GM19372 (cell line): ENCODE measurements around the gene NCAPD2.

Source experiments
- ATAC-seq: cut with Tn5 transposase; IDR thresholded peaks from one replicate; pipeline ENCODE4 v1.9.1; 2021; ENCODE audit warnings: mild to moderate bottlenecking, low read depth, moderate library complexity; ENCODE audit not compliant: unreplicated experiment

NCAPD2 gene

GRCh38 chr12:6560501-6561205 lies 66.8 kb downstream of the NCAPD2 start:
- ATAC-seq, result no peak

DNA sequence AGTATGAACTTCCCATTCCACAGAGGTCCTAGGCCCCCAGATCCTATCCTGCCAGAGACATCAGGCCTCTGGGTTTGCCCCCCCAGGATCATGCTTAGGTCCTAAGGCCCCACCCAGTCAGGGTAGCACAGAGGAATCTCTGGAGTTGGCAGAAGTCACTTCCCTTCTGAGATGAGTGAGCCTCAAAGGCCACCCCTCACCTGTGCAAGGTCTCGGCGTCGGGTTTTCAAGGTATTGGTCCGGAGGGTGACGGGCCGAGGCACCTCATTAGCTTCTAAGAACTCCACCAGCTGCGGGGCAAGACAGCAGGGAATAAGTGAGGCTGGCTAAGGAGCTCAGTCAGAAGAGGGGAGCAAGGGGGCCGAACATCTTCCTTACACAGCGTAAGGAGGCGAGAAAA lies 69.0 kb downstream of the NCAPD2 start:
- no peak for ATAC-seq

DNA sequence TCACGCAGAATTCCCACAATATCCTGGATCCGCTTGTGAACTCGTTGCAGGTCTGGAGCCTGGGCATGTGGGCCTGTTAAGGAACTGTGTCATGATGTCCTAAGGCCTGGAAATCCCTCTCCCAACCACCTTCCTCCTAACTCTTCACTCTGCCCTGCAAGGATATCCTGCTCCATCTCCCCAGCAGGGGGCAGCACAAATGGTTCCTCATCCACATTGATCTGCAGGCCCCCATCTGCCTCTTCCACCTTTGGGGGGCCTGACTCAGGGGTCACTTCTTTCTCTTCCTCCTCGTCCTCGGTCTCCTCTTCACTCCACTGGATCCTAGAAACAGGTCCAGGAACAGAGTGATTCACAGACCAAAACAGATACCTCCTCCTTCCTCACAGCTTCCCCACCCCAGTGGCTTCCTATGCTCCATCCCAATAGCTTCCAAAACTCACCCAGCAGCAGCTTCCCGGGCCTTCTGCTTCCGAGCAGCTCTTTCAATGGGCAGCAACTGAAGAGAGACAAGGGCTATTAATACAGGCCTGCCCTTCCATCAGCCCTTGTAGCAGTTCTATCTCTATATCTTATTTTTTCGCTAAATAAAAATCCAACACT lies 69.6 kb downstream of the NCAPD2 start:
- no peak for ATAC-seq

DNA sequence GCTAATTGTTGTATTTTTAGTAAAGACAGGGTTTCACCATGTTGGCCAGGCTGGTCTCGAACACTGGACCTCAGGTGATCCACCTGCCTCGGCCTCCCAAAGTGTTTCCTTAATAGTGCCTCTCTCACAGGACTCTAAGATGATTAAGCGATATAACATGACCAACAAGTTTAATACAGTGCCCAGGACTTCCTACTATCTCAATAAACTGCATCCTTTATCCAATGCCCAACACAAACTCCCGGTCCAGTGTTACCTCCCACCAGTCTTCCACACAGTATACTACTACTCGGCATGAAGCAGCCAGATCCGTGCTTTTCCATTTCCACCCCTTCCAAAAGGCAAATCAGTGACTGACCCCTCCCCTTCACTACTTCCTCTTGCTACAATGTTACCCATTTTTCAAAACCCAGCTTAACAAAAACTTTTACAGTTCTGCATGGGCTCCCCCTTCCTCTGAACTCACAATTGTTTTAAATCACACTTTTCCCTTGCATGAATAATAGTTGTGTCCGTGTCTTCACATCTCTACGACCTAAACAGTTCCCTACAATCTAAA lies 73.3 kb downstream of the NCAPD2 start:
- no peak for ATAC-seq

- ATAC-seq, result no peak
Measured at GRCh38 chr12:6569312-6569711, 75.4 kb downstream of the NCAPD2 start.

GRCh38 chr12:6569786-6570185 lies 75.9 kb downstream of the NCAPD2 start:
- ATAC-seq, result no peak

GRCh38 chr12:6570264-6570887 lies 76.5 kb downstream of the NCAPD2 start:
- ATAC-seq, result no peak

DNA sequence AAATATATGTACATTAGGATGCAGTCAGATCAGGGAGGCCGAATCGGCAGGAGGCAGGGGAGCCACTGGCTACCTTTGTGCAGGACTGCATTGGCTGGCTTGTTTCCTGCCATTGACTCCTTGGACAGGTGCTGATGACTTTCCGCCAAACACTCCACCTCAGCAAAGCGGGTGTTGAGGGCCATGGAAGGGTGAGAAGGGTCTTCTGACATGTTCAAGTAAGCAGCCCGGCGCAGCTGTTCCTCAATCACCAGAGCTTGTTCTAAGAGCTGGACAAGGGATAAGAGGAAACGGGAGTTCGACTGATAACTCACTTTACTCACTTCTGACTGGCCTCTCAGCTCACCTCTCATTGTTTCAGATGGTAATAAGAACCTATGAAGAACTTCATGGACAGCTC lies 79.1 kb downstream of the NCAPD2 start:
- ATAC-seq, result no peak

GRCh38 chr12:6574576-6575295 lies 80.8 kb downstream of the NCAPD2 start:
- ATAC-seq, result no peak

GRCh38 chr12:6575648-6576047 lies 81.7 kb downstream of the NCAPD2 start:
- ATAC-seq, result no peak
